Suprapubic skin (tissue), 4 donors: ENCODE measurements around the gene MBNL2.

Experiments used
- EP300 ChIP-seq: sonication (generic); formaldehyde crosslinking; IDR thresholded peaks from one replicate; pipeline ENCODE4 v1.6.1; 2017; ENCODE audit warnings: antibody characterized with exemption
- POLR2AphosphoS5 ChIP-seq, 3 donors: sonication (generic); formaldehyde crosslinking; IDR thresholded peaks; one replicate each; pipeline ENCODE4 v1.6.1; 2017; ENCODE audit warnings: antibody characterized with exemption in 3 of 3
- TF ChIP-seq, protein P1 (sequence below), 2 donors: fragments of 200-600 bp in 1 of 2; fragments of 450-650 bp in 1 of 2; sonication (generic) in 1 of 2; IDR thresholded peaks; one replicate each; pipeline ENCODE4 v1.5.1; 2016 to 2019; ENCODE audit warnings: antibody characterized with exemption in 2 of 2, mild to moderate bottlenecking in 1 of 2, moderate library complexity in 1 of 2

DNA sequence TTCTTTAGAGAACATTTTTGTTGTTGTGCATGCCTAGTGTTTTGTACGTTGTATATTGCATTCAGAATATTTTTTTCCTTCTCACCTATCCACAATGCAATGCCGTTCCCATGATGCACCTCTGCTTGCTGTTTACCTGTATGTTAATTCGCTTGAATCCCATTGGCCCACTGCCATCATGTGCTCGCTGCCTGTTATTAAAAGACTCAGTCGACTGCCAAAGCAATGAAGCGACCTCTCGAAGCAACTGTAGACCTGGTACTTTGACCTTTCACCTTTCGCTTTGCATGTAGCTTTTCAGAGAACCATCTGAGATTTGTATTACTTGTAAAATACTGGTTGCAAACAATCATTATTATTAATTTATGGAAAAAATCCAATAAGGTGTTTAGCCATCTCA, 134.5 kb downstream of the MBNL2 start:
- TF ChIP-seq, protein P1, sequence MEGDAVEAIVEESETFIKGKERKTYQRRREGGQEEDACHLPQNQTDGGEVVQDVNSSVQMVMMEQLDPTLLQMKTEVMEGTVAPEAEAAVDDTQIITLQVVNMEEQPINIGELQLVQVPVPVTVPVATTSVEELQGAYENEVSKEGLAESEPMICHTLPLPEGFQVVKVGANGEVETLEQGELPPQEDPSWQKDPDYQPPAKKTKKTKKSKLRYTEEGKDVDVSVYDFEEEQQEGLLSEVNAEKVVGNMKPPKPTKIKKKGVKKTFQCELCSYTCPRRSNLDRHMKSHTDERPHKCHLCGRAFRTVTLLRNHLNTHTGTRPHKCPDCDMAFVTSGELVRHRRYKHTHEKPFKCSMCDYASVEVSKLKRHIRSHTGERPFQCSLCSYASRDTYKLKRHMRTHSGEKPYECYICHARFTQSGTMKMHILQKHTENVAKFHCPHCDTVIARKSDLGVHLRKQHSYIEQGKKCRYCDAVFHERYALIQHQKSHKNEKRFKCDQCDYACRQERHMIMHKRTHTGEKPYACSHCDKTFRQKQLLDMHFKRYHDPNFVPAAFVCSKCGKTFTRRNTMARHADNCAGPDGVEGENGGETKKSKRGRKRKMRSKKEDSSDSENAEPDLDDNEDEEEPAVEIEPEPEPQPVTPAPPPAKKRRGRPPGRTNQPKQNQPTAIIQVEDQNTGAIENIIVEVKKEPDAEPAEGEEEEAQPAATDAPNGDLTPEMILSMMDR (IDR thresholded peaks at IDR 0.05), result no peak
- no peak for TF ChIP-seq EP300
- no peak for TF ChIP-seq POLR2AphosphoS5 (IDR thresholded peaks at IDR 0.05)
